ENCODE results near the gene LAMB1.

LAMB1 gene

DNA sequence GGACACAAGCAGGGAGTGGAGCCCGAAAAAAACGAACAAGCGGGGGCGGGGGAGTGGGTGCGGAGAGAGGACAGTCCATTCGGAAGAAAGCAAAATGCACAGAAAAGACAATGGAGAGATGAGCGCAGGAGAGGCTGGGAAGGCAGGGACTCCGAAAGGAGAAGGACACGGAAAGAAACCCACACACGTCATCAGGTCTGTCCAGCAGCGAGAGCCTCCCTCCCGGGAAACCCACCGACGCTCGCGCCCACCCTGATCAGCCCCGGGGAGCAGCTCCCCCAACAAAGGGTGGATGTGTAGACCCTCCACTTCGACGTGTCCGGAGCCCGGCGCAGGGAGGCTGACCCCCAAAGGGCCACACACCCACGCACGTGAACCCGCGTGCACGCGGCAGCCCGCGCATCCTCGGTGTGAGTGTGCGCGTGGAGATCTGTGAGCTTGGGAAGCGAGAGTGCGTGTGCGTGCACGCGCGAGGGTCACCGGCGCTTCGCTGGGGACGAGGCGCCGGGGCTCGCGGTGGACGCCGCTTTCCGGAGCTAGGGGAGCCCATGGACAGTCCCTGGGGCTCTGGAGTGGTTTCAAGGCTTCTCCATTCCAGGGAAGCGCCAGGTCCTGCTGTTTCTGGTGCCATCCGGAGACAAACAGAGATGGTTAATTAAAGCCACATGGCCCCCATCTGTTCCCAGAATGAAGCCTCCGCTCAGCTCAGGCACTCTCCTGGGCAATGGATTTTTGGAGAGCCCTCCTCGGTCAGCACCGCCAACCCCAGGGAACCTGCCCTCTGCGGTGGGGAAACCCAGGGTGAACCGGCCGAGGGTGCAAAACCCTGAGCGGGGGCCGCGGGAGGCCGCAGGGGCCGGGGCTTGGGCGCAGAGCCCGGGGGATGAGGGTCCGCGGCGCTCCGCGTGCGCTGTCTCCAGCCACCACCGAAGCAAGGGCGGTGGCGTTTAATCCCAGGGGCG, 916 bp downstream of the LAMB1 start:
- H3K4me3 ChIP-seq (ENCODE audit: severe bottlenecking), result peak overlapping the region; percentile 58
- peak overlapping the region; percentile 99 for H3K27ac ChIP-seq (ENCODE audit: poor library complexity, severe bottlenecking)
- DNase-seq (ENCODE audit: low spot score) (no peak), ATAC-seq (ENCODE audit: low read depth) (peak; percentile 7)
- H3K9me3 ChIP-seq (ENCODE audit: severe bottlenecking), result no peaks in the 10 kb centered on the region
- TF ChIP-seq, protein P1, sequence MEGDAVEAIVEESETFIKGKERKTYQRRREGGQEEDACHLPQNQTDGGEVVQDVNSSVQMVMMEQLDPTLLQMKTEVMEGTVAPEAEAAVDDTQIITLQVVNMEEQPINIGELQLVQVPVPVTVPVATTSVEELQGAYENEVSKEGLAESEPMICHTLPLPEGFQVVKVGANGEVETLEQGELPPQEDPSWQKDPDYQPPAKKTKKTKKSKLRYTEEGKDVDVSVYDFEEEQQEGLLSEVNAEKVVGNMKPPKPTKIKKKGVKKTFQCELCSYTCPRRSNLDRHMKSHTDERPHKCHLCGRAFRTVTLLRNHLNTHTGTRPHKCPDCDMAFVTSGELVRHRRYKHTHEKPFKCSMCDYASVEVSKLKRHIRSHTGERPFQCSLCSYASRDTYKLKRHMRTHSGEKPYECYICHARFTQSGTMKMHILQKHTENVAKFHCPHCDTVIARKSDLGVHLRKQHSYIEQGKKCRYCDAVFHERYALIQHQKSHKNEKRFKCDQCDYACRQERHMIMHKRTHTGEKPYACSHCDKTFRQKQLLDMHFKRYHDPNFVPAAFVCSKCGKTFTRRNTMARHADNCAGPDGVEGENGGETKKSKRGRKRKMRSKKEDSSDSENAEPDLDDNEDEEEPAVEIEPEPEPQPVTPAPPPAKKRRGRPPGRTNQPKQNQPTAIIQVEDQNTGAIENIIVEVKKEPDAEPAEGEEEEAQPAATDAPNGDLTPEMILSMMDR (IDR thresholded peaks at IDR 0.05; ENCODE audit: poor library complexity, severe bottlenecking), result no peak
- no peaks in the 10 kb centered on the region for H3K27me3 ChIP-seq (ENCODE audit: insufficient read depth, poor library complexity, severe bottlenecking)
- H3K36me3 ChIP-seq (ENCODE audit: low read depth), result peaks cover 50% of the 10 kb centered on the region
- peaks cover 42% of the 10 kb centered on the region for H3K4me1 ChIP-seq (ENCODE audit: insufficient read depth, poor library complexity, severe bottlenecking)

DNA sequence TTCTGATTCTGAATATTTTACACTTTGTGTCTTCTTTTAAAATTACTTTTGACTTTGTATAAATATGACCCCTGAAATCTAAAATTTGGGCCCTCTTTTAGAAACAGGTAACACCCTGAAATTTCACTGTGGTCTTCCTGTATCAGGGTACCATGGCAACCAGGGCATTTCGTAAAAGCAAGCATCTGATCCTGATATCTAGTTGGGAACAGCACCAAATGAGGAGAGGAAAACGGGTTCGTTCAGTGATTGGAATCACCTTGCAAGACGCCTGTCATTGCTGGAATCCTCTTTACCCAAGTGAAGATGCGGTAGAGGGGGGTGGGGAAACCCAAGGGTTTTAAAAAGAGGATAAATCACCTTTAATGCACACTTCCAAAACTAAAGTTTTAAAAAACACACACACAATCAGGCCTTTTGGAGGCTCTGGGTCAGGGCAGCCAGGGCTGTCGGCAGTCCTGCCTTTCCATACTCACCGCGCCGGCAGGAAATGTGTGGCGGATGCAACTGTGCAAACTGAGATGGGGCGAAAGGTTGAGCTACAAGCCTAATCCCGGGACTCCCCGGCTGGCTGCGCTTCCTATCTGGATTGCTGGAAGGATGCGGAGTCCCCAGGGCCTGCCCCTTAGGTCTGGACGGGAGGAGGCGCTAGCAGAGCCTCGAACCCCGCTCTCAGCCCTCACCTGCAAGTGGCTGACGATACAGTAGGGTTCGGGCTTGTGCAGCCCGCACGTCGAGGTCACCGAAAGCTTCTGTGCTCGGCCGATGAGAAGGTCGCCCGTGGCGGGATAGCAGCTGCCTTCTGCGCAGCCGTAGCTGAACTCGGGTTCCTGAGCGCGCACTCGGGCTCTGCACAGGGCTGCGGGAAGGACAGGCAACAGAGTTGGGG, 1.8 kb downstream of the LAMB1 start:
- no peaks in the 10 kb centered on the region for H3K27me3 ChIP-seq (ENCODE audit: insufficient read depth, poor library complexity, severe bottlenecking)
- peak overlapping the region; percentile 58 for H3K4me3 ChIP-seq (ENCODE audit: severe bottlenecking)
- peak; percentile 22 for ATAC-seq (ENCODE audit: low read depth)
- no peaks in the 10 kb centered on the region for H3K9me3 ChIP-seq (ENCODE audit: severe bottlenecking)
- peaks cover 51% of the 10 kb centered on the region for H3K4me1 ChIP-seq (ENCODE audit: insufficient read depth, poor library complexity, severe bottlenecking)
- no peak for DNase-seq (ENCODE audit: low spot score)
- H3K27ac ChIP-seq (ENCODE audit: poor library complexity, severe bottlenecking), result peak overlapping the region; percentile 99
- peaks cover 59% of the 10 kb centered on the region for H3K36me3 ChIP-seq (ENCODE audit: low read depth)
- TF ChIP-seq, protein P1 (IDR thresholded peaks at IDR 0.05; ENCODE audit: poor library complexity, severe bottlenecking), result peak; percentile 30

DNA sequence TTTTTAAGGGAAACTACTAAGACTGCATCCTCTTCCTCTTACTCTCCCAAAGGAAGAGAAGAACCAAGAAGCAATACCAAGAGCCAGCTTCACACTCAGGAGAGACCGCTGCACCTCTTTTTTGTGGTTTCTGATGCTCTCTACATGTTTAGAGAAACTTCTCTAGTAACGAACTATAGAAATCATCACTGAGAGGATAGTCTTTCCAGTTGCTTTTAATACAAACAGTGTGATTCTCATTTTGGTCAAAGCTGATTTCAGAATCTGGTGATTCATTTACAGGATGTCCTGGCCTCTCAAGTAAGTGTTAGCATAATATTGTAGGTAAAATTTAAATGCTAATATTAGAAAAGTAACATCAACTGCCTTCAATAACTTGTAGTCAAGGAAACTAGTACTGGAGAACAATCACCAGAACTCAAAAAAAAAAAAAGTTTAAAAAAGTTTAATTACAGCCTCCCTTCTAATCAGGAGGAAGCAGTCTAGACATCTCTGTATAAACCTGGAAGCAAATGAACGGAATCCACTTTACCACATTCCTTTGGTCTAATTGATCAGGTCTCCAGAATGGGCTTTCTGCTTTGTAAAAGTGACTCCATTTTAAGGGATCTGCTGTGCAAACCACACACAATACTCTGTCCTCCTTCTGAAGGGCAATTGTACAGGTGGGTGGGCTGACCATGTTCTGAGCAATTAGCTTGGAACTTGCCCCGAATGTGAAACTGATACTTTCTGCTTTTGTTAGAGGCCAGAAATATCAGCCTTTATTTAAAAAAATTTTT, 3.0 kb downstream of the LAMB1 start:
- Histone ChIP-seq H3K4me3 (ENCODE audit: severe bottlenecking) (no peak overlapping the region), H3K36me3 (ENCODE audit: low read depth) (peaks cover 67% of the 10 kb centered on the region), H3K27me3 (ENCODE audit: insufficient read depth, poor library complexity, severe bottlenecking) (no peaks in the 10 kb centered on the region), H3K4me1 (ENCODE audit: insufficient read depth, poor library complexity, severe bottlenecking) (peaks cover 62% of the 10 kb centered on the region), H3K27ac (ENCODE audit: poor library complexity, severe bottlenecking) (peak overlapping the region; percentile 99), H3K9me3 (ENCODE audit: severe bottlenecking) (no peaks in the 10 kb centered on the region)
- TF ChIP-seq, protein P1 (IDR thresholded peaks at IDR 0.05; ENCODE audit: poor library complexity, severe bottlenecking), result no peak
- ATAC-seq (ENCODE audit: low read depth) (no peak; the same call in 2 of the 3 replicates), DNase-seq (ENCODE audit: low spot score) (no peak)

DNA sequence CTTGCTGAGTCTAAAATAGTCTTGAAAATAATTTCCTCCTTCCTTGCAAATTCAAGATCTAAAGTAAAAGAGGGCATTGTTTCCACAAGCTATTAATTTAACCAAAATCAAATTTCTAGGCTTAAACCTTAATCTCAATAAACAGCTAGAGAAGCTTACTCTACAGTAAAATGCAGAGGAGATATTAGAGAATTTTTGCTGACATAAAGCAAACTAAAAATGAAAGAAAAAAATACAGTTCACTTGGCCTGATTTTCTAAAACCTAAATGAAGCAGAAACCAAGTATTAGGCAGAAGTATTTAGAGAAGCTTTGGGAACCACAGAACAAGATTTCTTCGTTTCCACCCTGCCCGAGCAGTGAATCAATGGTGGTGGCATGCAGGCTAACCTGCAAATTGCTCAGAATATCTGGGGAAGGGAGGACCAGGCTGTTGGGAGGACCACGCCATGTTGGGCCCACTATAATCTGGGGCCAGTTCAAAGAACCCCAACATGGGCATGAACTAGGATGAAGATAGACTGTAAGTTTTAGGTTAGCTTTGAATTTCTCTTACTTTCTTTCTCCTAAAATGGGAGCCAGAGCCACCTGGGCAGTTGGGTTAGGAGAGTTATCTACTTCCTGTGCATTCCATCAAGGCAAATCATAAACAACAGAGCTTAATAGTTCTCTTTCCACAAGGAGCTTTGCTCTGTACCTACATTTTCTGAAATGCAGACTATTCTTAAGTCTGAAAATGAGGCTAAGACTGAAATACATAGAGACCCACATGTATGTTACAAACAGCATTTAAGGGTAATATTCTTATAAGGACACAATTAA, 4.1 kb downstream of the LAMB1 start:
- ATAC-seq (ENCODE audit: low read depth) (no peak), DNase-seq (ENCODE audit: low spot score) (no peak)
- H3K9me3 ChIP-seq (ENCODE audit: severe bottlenecking), result no peaks in the 10 kb centered on the region
- H3K27me3 ChIP-seq (ENCODE audit: insufficient read depth, poor library complexity, severe bottlenecking), result no peaks in the 10 kb centered on the region
- H3K27ac ChIP-seq (ENCODE audit: poor library complexity, severe bottlenecking), result peak overlapping the region; percentile 99
- TF ChIP-seq, protein P1 (IDR thresholded peaks at IDR 0.05; ENCODE audit: poor library complexity, severe bottlenecking), result no peak
- H3K36me3 ChIP-seq (ENCODE audit: low read depth), result peaks cover 78% of the 10 kb centered on the region
- no peak overlapping the region for H3K4me3 ChIP-seq (ENCODE audit: severe bottlenecking)
- peaks cover 70% of the 10 kb centered on the region for H3K4me1 ChIP-seq (ENCODE audit: insufficient read depth, poor library complexity, severe bottlenecking)

Measured in RWPE2 (cell line).